Astrocyte (in vitro differentiated cells and primary cell): ENCODE results near the gene UHRF1. TPM values are rescaled to one million over a fixed set of nuclear protein-coding genes. Genes with fewer than 3 reads are reported as not detected.

Experiments used
- DNase-seq: peaks from one replicate; pipeline ENCODE4 v3.0.0-alpha.2; 2010; ENCODE audit warnings: low read depth
- FAIRE-seq: peaks from 2 replicates; lab custom pipeline; 2011; peaks lifted over from hg19 to GRCh38; lab: Jason Lieb, UNC
- H2AFZ ChIP-seq: 2 replicates; pipeline ENCODE4 v1.6.0; 2012; ENCODE audit warnings: low read depth, low read length, inconsistent platforms
- H3K27ac ChIP-seq: 2 replicates; pipeline ENCODE4 v1.5.1; 2011; ENCODE audit warnings: low read depth, low read length, inconsistent platforms
- H3K27me3 ChIP-seq: 2 replicates; pipeline ENCODE4 v1.6.0; 2011; ENCODE audit warnings: low read length, inconsistent platforms; ENCODE audit not compliant: insufficient read depth
- H3K36me3 ChIP-seq: 2 replicates; pipeline ENCODE4 v1.5.1; 2011; ENCODE audit warnings: low read length, inconsistent platforms; ENCODE audit not compliant: insufficient read depth
- H3K4me1 ChIP-seq: 2 replicates; pipeline ENCODE4 v1.5.1; 2011; ENCODE audit warnings: low read length, inconsistent platforms; ENCODE audit not compliant: insufficient read depth
- H3K4me2 ChIP-seq: 2 replicates; pipeline ENCODE4 v1.6.0; 2012; ENCODE audit warnings: low read length, inconsistent platforms
- H3K4me3 ChIP-seq: 2 replicates; pipeline ENCODE4 v1.5.1; 2011; ENCODE audit warnings: low read depth, mild to moderate bottlenecking, low read length, inconsistent platforms; ENCODE audit not compliant: insufficient read depth
- H3K79me2 ChIP-seq: 2 replicates; pipeline ENCODE4 v1.6.0; 2012; ENCODE audit warnings: mild to moderate bottlenecking, low read length, inconsistent platforms; ENCODE audit not compliant: insufficient read depth
- H3K9ac ChIP-seq: 2 replicates; pipeline ENCODE4 v1.6.0; 2012; ENCODE audit warnings: mild to moderate bottlenecking, low read length, inconsistent platforms
- H3K9me3 ChIP-seq: 2 replicates; pipeline ENCODE4 v1.5.1; 2012; ENCODE audit warnings: low read depth, mild to moderate bottlenecking, low read length, inconsistent platforms; ENCODE audit not compliant: insufficient read depth
- H4K20me1 ChIP-seq: 2 replicates; pipeline ENCODE4 v1.6.0; 2012; ENCODE audit warnings: low read length, inconsistent platforms; ENCODE audit not compliant: insufficient read depth
- H3K27ac Mint-ChIP-seq: one replicate; pipeline ENCODE4 v1.8.0; 2021; ENCODE audit warnings: mild to moderate bottlenecking, mixed read lengths; ENCODE audit not compliant: unreplicated experiment
- H3K27me3 Mint-ChIP-seq: one replicate; pipeline ENCODE4 v1.8.0; 2021; ENCODE audit warnings: low read depth, mixed read lengths; ENCODE audit not compliant: unreplicated experiment
- H3K36me3 Mint-ChIP-seq: one replicate; pipeline ENCODE4 v1.8.0; 2021; ENCODE audit warnings: low read depth, mixed read lengths; ENCODE audit not compliant: unreplicated experiment
- H3K4me1 Mint-ChIP-seq: one replicate; pipeline ENCODE4 v1.8.0; 2021; ENCODE audit warnings: low read depth, mixed read lengths; ENCODE audit not compliant: unreplicated experiment
- H3K4me3 Mint-ChIP-seq: one replicate; pipeline ENCODE4 v1.8.0; 2021; ENCODE audit warnings: mild to moderate bottlenecking, moderate library complexity, mixed read lengths; ENCODE audit not compliant: unreplicated experiment
- H3K9me3 Mint-ChIP-seq: one replicate; pipeline ENCODE4 v1.8.0; 2021; ENCODE audit warnings: mild to moderate bottlenecking, mixed read lengths; ENCODE audit not compliant: unreplicated experiment
- CTCF ChIP-seq: IDR thresholded peaks from 2 replicates; pipeline ENCODE4 v1.5.1; 2011; ENCODE audit warnings: low read depth, mild to moderate bottlenecking, inconsistent platforms, low read length, moderate library complexity; ENCODE audit not compliant: insufficient read depth
- EZH2 ChIP-seq: IDR thresholded peaks from 2 replicates; pipeline ENCODE4 v1.6.1; 2012; ENCODE audit warnings: mild to moderate bottlenecking, low read length, inconsistent platforms; ENCODE audit not compliant: insufficient read depth
- total RNA-seq: library from RNA; stranded (reverse); gene quantifications from 2 replicates; pipeline ENCODE4 v1.2.1, GENCODE V29; 2021

Gene UHRF1
- total RNA-seq, 1 donor from 2014 or later, result 16.2 TPM

DNA sequence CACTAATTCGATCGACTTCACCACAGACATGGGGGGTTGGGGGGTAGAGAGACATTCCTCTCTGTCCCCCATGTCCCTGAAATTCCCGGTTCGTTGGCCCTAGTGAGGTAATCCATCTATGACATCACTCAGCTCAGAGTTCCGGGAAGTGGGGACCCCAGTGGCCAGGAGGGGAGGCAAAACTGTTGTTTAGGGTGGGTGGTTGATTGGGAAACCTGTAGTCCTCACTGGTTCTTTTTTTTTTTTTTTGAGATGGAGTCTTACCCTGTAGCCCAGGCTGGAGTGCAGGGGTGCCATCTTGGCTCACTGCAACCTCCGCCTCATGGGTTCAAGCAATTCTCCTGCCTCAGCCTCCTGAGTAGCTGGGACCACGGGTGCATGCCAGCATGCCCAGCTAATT lies 6.5 kb upstream of the UHRF1 start, which contains the start of gene ARRDC5:
ARRDC5 (minus strand) TSS at position 101 of the 400 bp plus-strand sequence; CDS start at position 30, 71 bp downstream.
- Histone ChIP-seq H3K4me2 (no peak within 1 kb of the TSS), H3K9ac (no peak within 1 kb of the TSS), H3K27ac (no peak within 1 kb of the TSS), H2AFZ (no peak within 1 kb of the TSS), H3K4me3 (no peak within 1 kb of the TSS), H3K36me3 (no peaks in the 10 kb centered on the region), H3K9me3 (no peaks in the 10 kb centered on the region), H3K4me1 (no peaks in the 10 kb centered on the region), H3K27me3 (peaks cover 2% of the 10 kb centered on the region), H3K79me2 (no peaks in the 10 kb centered on the region), H4K20me1 (no peaks in the 10 kb centered on the region)
- no peak within 1 kb of the TSS for H3K27ac Mint-ChIP-seq
- no peak within 1 kb of the TSS for H3K4me3 Mint-ChIP-seq
- peaks cover 5% of the 10 kb centered on the region for H3K27me3 Mint-ChIP-seq
- no peak for DNase-seq
- no peak for TF ChIP-seq EZH2
- TF ChIP-seq CTCF, result no peak
- no peaks in the 10 kb centered on the region for H3K9me3 Mint-ChIP-seq
- H3K4me1 Mint-ChIP-seq, result no peaks in the 10 kb centered on the region
- H3K36me3 Mint-ChIP-seq, result no peaks in the 10 kb centered on the region
- no peak for FAIRE-seq

GRCh38 chr19:4904481-4904880 lies 4.8 kb upstream of the UHRF1 start:
- Mint-ChIP-seq H3K27ac (no peak overlapping the region), H3K36me3 (no peaks in the 10 kb centered on the region), H3K9me3 (no peaks in the 10 kb centered on the region), H3K4me1 (no peaks in the 10 kb centered on the region), H3K27me3 (peaks cover 13% of the 10 kb centered on the region), H3K4me3 (no peak overlapping the region)
- Histone ChIP-seq H3K79me2 (no peaks in the 10 kb centered on the region), H3K9ac (no peak overlapping the region), H3K27me3 (peaks cover 2% of the 10 kb centered on the region), H3K4me2 (no peak overlapping the region), H4K20me1 (no peaks in the 10 kb centered on the region), H3K27ac (no peak overlapping the region), H3K4me1 (no peaks in the 10 kb centered on the region), H3K9me3 (no peaks in the 10 kb centered on the region), H3K4me3 (no peak overlapping the region), H3K36me3 (no peaks in the 10 kb centered on the region), H2AFZ (no peak overlapping the region)
- DNase-seq (no peak), FAIRE-seq (no peak)
- TF ChIP-seq CTCF (no peak), EZH2 (no peak)

DNA sequence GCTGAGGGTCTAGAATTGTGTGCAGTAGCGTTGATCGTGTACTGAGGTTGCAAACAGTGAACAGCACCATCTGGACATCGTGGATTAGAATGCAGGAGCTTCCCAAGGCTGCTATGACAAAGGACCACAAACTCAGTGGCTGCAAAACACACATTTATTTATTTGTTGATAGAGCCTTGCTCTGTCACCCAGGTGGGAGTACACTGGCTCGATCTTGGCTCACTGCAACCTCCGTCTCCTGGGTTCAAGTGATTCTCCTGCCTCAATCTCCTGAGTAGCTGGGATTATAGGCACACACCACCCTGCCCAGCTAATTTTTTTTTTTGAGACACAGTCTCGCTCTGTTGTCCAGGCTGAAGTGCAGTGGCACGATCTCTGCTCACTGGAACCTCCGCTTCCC lies 2.3 kb upstream of the UHRF1 start:
- H3K79me2 ChIP-seq, result peaks cover 7% of the 10 kb centered on the region
- peaks cover 13% of the 10 kb centered on the region for H3K27me3 Mint-ChIP-seq
- no peak for FAIRE-seq
- H4K20me1 ChIP-seq, result no peaks in the 10 kb centered on the region
- peaks cover 2% of the 10 kb centered on the region for H3K27me3 ChIP-seq
- DNase-seq, result no peak
- H3K36me3 Mint-ChIP-seq, result no peaks in the 10 kb centered on the region
- H3K4me1 ChIP-seq, result peaks cover 15% of the 10 kb centered on the region
- H2AFZ ChIP-seq, result no peak overlapping the region
- H3K4me1 Mint-ChIP-seq, result peaks cover 10% of the 10 kb centered on the region
- H3K9me3 ChIP-seq, result no peaks in the 10 kb centered on the region
- no peak overlapping the region for H3K27ac ChIP-seq
- no peak overlapping the region for H3K4me2 ChIP-seq
- no peak overlapping the region for H3K27ac Mint-ChIP-seq
- TF ChIP-seq EZH2 (no peak), CTCF (no peak)
- H3K9ac ChIP-seq, result no peak overlapping the region
- H3K9me3 Mint-ChIP-seq, result no peaks in the 10 kb centered on the region
- no peak overlapping the region for H3K4me3 ChIP-seq
- no peaks in the 10 kb centered on the region for H3K36me3 ChIP-seq
- no peak overlapping the region for H3K4me3 Mint-ChIP-seq
